ENCODE measurements around the gene ERGIC2. TPM values are rescaled to one million over a fixed set of nuclear protein-coding genes. Genes with fewer than 3 reads are reported as not detected.

ERGIC2 gene, protein sequence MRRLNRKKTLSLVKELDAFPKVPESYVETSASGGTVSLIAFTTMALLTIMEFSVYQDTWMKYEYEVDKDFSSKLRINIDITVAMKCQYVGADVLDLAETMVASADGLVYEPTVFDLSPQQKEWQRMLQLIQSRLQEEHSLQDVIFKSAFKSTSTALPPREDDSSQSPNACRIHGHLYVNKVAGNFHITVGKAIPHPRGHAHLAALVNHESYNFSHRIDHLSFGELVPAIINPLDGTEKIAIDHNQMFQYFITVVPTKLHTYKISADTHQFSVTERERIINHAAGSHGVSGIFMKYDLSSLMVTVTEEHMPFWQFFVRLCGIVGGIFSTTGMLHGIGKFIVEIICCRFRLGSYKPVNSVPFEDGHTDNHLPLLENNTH
- 10 to 100 TPM in 3 of 4 donors, 1 to 10 TPM in 1; 2.6 to 24.7 (median 20.6) TPM for total RNA-seq

DNA sequence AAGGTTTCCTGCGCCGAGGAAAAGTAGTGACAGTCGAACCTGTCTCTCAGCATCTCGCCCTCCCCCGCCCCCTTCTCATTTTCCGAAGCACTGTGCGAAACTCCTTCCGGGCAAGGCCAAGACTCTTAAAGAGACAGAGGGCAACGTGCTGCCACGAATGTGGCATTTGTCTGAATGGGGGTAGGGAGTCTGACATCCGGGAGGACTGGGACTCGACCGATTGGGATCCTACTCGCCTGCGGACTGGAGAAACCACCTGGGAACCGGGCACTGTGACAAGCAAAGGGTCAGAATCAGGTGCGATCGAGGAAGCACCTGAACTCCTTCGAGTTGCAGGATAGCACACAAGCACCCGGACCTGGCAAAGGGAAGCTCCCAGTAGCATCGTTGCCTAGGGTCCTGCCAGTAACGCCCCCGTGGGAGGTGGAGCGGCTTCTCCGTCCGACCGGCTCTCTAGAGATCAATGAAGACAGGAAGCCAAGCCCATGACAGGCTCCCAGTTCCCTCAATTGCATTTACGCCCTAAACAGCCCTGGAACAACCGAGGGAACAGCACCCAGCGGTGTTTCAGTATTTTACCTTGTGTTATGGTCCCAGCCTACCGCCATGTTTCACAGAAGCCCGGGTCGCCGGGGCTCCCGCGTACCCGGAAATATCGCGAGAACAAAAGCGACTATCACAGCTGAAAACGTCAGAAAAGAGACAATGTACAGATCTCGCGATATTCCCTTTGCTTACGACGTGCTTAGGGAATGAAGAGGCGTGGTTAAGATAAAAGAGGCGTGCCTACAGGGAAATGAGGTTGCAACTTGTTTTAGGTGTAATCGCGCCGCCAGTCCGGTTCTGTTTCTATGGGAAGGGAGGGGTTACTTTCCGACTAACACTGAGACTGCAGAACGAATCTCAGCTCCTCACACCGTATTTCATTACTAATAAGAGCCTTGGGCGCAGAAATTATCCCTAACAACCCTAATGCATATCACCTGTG lies at the start of gene ERGIC2:
TSS of gene ERGIC2 (minus strand) at position 637 of the 988 bp plus-strand sequence. CDS start 9,539 bp downstream, outside the sequence.
- intact Hi-C loops (cut with DNase I; ENCODE audit: low total_unique reads), result no loop called here
- TF ChIP-seq POLR2A (IDR thresholded peaks at IDR 0.05) (peak; percentile 74), POLR2AphosphoS5 (IDR thresholded peaks at IDR 0.05) (peak; percentile 58 to 77 (median 70)), EP300 (IDR thresholded peaks at IDR 0.05; ENCODE audit: low read depth) (no peak)
- TF ChIP-seq, protein P1, sequence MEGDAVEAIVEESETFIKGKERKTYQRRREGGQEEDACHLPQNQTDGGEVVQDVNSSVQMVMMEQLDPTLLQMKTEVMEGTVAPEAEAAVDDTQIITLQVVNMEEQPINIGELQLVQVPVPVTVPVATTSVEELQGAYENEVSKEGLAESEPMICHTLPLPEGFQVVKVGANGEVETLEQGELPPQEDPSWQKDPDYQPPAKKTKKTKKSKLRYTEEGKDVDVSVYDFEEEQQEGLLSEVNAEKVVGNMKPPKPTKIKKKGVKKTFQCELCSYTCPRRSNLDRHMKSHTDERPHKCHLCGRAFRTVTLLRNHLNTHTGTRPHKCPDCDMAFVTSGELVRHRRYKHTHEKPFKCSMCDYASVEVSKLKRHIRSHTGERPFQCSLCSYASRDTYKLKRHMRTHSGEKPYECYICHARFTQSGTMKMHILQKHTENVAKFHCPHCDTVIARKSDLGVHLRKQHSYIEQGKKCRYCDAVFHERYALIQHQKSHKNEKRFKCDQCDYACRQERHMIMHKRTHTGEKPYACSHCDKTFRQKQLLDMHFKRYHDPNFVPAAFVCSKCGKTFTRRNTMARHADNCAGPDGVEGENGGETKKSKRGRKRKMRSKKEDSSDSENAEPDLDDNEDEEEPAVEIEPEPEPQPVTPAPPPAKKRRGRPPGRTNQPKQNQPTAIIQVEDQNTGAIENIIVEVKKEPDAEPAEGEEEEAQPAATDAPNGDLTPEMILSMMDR (IDR thresholded peaks at IDR 0.05), result no peak
- Histone ChIP-seq H3K4me1 (peaks cover 0 to 26% (median 10%) of the 10 kb centered on the region in 4 donors), H3K9me3 (no peaks in the 10 kb centered on the region), H3K36me3 (no peaks in the 10 kb centered on the region), H3K27me3 (no peaks in the 10 kb centered on the region), H3K4me3 (peak within 1 kb of the TSS; percentile 66 to 100 (median 80)), H3K27ac (peak within 1 kb of the TSS; percentile 87 to 98 (median 94))
- 0 to 1% methylated on average over 23 to 55 of the region's 55 CpGs for WGBS, 2 donors (ENCODE audit: low coverage in 1 of 2)
- peak; percentile 93 for DNase-seq
- in situ Hi-C loops (cut with MboI; ENCODE audit: low pct_ligation_motif_present in 1 of 4, low pct_unique_long_range_greater_than_20kb in 1 of 4, low sequenced_read_pairs in 3 of 4), result no loop called here

DNA sequence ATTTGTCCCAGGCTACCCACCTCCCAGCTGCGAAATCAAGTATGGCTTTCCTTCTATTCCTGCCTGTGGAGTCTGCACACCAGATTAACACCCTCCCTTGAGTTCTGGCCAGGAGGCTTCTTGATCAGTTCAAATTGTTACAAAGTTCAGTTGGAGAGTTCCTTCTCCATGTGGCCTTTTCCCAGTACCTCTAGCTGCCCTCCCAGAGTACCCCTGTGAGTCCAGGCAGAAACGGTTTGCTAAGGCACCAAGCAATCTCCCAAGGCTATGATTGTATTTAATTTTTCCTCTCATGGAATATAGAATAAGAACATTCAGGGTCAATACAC lies 49.7 kb upstream of the ERGIC2 start:
- Histone ChIP-seq H3K27me3 (no peaks in the 10 kb centered on the region), H3K4me1 (no peaks in the 10 kb centered on the region), H3K4me3 (no peak overlapping the region), H3K27ac (no peak overlapping the region), H3K36me3 (no peaks in the 10 kb centered on the region), H3K9me3 (no peaks in the 10 kb centered on the region)
- in situ Hi-C loops (cut with MboI; ENCODE audit: low pct_ligation_motif_present in 1 of 4, low pct_unique_long_range_greater_than_20kb in 1 of 4, low sequenced_read_pairs in 3 of 4), result no loop called here
- no peak for TF ChIP-seq EP300 (IDR thresholded peaks at IDR 0.05; ENCODE audit: low read depth)
- TF ChIP-seq POLR2A (IDR thresholded peaks at IDR 0.05), result no peak
- TF ChIP-seq POLR2AphosphoS5 (IDR thresholded peaks at IDR 0.05), result no peak
- DNase-seq, result no peak
- intact Hi-C loops (cut with DNase I; ENCODE audit: low total_unique reads), result no loop called here
- 77 to 88% methylated on average over 1 to 2 of the region's 2 CpGs for WGBS, 2 donors (ENCODE audit: low coverage in 1 of 2)

DNA sequence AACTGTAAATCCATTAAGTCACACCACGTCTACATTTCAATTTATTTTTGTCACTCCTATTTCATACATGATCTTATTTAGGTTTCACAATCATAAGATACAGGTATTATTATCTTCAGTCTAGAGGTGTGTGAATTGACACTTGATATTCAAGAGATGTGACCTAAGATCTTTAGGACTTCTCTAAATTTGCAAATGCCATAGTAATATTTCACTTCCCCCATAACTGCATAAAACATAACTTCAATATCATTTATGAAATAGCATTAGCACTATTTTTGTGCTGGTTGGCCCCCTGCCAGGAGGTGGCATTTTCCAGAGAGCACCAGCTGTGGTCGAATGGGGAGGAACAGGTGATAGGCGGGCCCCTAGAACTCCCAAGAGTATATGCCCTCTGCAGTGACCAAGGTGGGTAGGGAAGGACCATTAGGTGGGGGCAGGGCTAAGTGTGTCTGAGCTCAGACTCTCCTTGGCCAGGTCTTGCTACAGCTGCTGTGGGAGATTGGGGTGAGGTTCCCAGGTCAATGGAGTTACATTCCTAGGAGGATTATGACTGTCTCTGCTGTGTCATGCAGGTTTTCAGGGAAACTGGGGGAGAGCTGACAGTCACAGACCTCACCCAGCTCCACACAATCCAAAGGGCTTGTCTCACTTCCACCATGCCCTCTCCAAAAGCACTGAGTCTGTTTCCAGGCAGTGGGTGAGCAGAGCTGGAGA lies 49.2 kb upstream of the ERGIC2 start:
- Histone ChIP-seq H3K36me3 (no peaks in the 10 kb centered on the region), H3K27me3 (no peaks in the 10 kb centered on the region), H3K9me3 (no peaks in the 10 kb centered on the region), H3K4me1 (no peaks in the 10 kb centered on the region), H3K27ac (no peak overlapping the region), H3K4me3 (no peak overlapping the region)
- intact Hi-C loops (cut with DNase I; ENCODE audit: low total_unique reads) (no loop called here), in situ Hi-C loops (cut with MboI; ENCODE audit: low pct_ligation_motif_present in 1 of 4, low pct_unique_long_range_greater_than_20kb in 1 of 4, low sequenced_read_pairs in 3 of 4) (no loop called here)
- no peak for DNase-seq
- WGBS, 2 donors (ENCODE audit: low coverage in 1 of 2), result 71 to 73% methylated on average over 1 to 3 of the region's 3 CpGs
- TF ChIP-seq EP300 (IDR thresholded peaks at IDR 0.05; ENCODE audit: low read depth) (no peak), POLR2AphosphoS5 (IDR thresholded peaks at IDR 0.05) (no peak), POLR2A (IDR thresholded peaks at IDR 0.05) (no peak)
- TF ChIP-seq, protein P1 (IDR thresholded peaks at IDR 0.05), result no peak

DNA sequence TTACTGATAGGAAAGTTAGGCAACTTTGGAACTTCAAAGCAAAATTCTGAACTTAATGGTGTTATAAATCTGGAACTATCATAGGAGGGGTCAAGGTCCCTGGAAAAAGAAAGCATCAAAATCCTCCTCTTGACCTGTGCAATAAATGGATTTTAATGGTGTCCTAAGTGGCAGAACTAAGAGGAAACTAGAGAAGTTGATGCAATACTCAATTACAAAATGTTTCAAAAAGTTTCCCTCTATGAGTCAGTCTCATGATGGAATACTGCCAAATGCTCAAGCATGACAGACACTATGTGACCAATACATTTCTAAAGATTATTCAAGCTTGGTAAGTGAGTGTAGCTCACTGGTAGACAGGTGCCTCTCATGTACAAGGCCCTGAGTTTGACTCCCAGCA lies 47.7 kb upstream of the ERGIC2 start:
- H3K27ac ChIP-seq, result no peak overlapping the region
- TF ChIP-seq POLR2AphosphoS5 (IDR thresholded peaks at IDR 0.05) (no peak), EP300 (IDR thresholded peaks at IDR 0.05; ENCODE audit: low read depth) (no peak), POLR2A (IDR thresholded peaks at IDR 0.05) (no peak)
- TF ChIP-seq, protein P1 (IDR thresholded peaks at IDR 0.05), result no peak
- no peaks in the 10 kb centered on the region for H3K27me3 ChIP-seq
- H3K4me3 ChIP-seq, result no peak overlapping the region
- no peak for DNase-seq
- H3K9me3 ChIP-seq, result no peaks in the 10 kb centered on the region
- intact Hi-C loops (cut with DNase I; ENCODE audit: low total_unique reads), result no loop called here
- H3K36me3 ChIP-seq, result no peaks in the 10 kb centered on the region
- in situ Hi-C loops (cut with MboI; ENCODE audit: low pct_ligation_motif_present in 1 of 4, low pct_unique_long_range_greater_than_20kb in 1 of 4, low sequenced_read_pairs in 3 of 4), result no loop called here
- H3K4me1 ChIP-seq, result no peaks in the 10 kb centered on the region

Data from transverse colon (tissue), 4 donors.